GM13977 (cell line): Measurements from ENCODE around the gene ADCY2.

Source experiments
- DNase-seq: peaks from one replicate; pipeline ENCODE4 v3.0.0; 2012; ENCODE audit warnings: low spot score
- in situ Hi-C: fragments of 300-500 bp; cut with MboI; formaldehyde crosslinking; loops from one replicate; pipeline ENCODE4 v1.12.0; 2022; ENCODE audit warnings: low sequenced_read_pairs, low pct_unique_long_range_greater_than_20kb, mixed read lengths, inconsistent platforms; ENCODE audit not compliant: unreplicated experiment
- TF ChIP-seq, protein P1 (sequence below): IDR thresholded peaks from 2 replicates; pipeline ENCODE4 v1.5.1; 2012; ENCODE audit warnings: mild to moderate bottlenecking, control low read depth; ENCODE audit not compliant: insufficient read depth; ENCODE audit errors: extremely low read depth, missing control alignments

The ADCY2 gene

GRCh38 chr5:7642029-7642428, 246.1 kb downstream of the ADCY2 start:
- DNase-seq = no peak
- TF ChIP-seq, protein P1, sequence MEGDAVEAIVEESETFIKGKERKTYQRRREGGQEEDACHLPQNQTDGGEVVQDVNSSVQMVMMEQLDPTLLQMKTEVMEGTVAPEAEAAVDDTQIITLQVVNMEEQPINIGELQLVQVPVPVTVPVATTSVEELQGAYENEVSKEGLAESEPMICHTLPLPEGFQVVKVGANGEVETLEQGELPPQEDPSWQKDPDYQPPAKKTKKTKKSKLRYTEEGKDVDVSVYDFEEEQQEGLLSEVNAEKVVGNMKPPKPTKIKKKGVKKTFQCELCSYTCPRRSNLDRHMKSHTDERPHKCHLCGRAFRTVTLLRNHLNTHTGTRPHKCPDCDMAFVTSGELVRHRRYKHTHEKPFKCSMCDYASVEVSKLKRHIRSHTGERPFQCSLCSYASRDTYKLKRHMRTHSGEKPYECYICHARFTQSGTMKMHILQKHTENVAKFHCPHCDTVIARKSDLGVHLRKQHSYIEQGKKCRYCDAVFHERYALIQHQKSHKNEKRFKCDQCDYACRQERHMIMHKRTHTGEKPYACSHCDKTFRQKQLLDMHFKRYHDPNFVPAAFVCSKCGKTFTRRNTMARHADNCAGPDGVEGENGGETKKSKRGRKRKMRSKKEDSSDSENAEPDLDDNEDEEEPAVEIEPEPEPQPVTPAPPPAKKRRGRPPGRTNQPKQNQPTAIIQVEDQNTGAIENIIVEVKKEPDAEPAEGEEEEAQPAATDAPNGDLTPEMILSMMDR = no peak
- in situ Hi-C loops = no loop called here

DNA sequence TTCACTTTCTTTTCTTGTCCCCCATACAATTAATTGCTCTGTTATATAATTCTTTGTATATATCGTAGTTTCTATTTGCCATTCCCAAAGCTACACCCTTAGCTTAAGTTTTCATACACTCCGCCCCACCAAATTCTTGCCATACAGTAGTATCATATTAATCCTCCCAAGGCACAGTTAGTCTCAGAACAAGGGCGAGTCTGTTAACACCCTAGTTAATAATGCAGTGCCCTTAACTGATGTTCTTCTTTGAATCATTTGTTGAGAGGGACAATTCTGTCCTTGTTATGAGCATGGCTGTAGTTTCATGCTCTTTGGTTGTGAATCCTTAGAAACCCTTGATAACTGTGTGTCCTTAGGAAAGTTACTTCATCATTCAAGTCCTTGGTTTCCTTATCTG, 248.8 kb downstream of the ADCY2 start:
- no peak for DNase-seq
- in situ Hi-C loops = no loop called here
- TF ChIP-seq, protein P1 = no peak

GRCh38 chr5:7650755-7651154, 254.8 kb downstream of the ADCY2 start:
- DNase-seq = no peak
- TF ChIP-seq, protein P1 = no peak
- in situ Hi-C loops = no loop called here

GRCh38 chr5:7653046-7653445, 257.1 kb downstream of the ADCY2 start:
- DNase-seq = no peak
- in situ Hi-C loops = no loop called here
- TF ChIP-seq, protein P1 = no peak

- no peak for DNase-seq
- in situ Hi-C loops = no loop called here
- TF ChIP-seq, protein P1 = no peak
Observed at GRCh38 chr5:7657153-7657552, 261.2 kb downstream of the ADCY2 start.

DNA sequence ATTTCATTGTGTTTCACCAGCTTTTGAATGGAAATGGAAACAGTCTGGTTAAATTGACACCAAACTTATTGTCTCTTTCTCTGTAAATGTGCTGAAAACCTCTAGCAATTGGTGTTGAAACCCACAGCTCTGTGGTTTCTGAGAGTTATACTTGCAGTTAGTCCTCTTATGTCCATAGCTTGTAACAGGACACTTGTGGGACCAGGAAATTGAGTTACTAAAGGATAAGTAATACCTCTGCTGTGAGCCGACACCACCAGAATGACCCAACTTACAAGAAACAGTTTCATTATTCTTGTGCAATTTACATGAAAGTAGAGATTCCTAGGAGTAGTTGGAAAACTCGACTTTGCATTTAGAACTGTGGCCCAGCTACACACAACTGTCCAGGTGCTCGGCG, 263.5 kb downstream of the ADCY2 start:
- TF ChIP-seq, protein P1 = no peak
- no peak for DNase-seq
- in situ Hi-C loops = no loop called here

- in situ Hi-C loops = no loop called here
- TF ChIP-seq, protein P1 = no peak
- no peak for DNase-seq
Observed at GRCh38 chr5:7662289-7662688, 266.4 kb downstream of the ADCY2 start.
